Activated naive CD4-positive, alpha-beta T cell treated with anti-CD3 and anti-CD28 coated beads for 36 hours (primary cell): ENCODE measurements around the gene ABCB8. TPM values are rescaled to one million over a fixed set of nuclear protein-coding genes. Genes with fewer than 3 reads are reported as not detected.
A peak's percentile ranks its signal among the peaks of the same experiment; 100 is the strongest.

Experiments
- CTCF ChIA-PET: fragments of 350-600 bp; sonication (Branson Sonifier 250); formaldehyde crosslinking; loops from one replicate; lab custom pipeline; 2021; ENCODE audit warnings: antibody characterized with exemption; lab: Charles Lee
- DNase-seq: peaks from one replicate; pipeline ENCODE4 v3.0.0-alpha.2; 2020
- H3K27ac Mint-ChIP-seq: one replicate; pipeline ENCODE4 v1.8.0; 2021; ENCODE audit warnings: mild to moderate bottlenecking, mixed read lengths
- H3K27me3 Mint-ChIP-seq: one replicate; pipeline ENCODE4 v1.8.0; 2021; ENCODE audit warnings: low read depth, mixed read lengths
- H3K36me3 Mint-ChIP-seq: one replicate; pipeline ENCODE4 v1.8.0; 2021; ENCODE audit warnings: low read depth, mixed read lengths
- H3K4me1 Mint-ChIP-seq: one replicate; pipeline ENCODE4 v1.8.0; 2021; ENCODE audit warnings: low read depth, mixed read lengths
- H3K4me3 Mint-ChIP-seq: one replicate; pipeline ENCODE4 v1.8.0; 2021; ENCODE audit warnings: mild to moderate bottlenecking, moderate library complexity, mixed read lengths
- H3K9me3 Mint-ChIP-seq: one replicate; pipeline ENCODE4 v1.8.0; 2021; ENCODE audit warnings: mixed read lengths
- intact Hi-C: fragments of 100-400 bp; cut with micrococcal nuclease; formaldehyde crosslinking; loops from one replicate; pipeline ENCODE4 v1.15.1; 2023
- total RNA-seq, 2 experiments: library from RNA; stranded (reverse); gene quantifications; one replicate each; pipeline ENCODE4 v1.2.3, GENCODE V29; 2021

Gene ABCB8
- total RNA-seq, 2 experiments from 2014 or later = 41.3 to 47.8 TPM

DNA sequence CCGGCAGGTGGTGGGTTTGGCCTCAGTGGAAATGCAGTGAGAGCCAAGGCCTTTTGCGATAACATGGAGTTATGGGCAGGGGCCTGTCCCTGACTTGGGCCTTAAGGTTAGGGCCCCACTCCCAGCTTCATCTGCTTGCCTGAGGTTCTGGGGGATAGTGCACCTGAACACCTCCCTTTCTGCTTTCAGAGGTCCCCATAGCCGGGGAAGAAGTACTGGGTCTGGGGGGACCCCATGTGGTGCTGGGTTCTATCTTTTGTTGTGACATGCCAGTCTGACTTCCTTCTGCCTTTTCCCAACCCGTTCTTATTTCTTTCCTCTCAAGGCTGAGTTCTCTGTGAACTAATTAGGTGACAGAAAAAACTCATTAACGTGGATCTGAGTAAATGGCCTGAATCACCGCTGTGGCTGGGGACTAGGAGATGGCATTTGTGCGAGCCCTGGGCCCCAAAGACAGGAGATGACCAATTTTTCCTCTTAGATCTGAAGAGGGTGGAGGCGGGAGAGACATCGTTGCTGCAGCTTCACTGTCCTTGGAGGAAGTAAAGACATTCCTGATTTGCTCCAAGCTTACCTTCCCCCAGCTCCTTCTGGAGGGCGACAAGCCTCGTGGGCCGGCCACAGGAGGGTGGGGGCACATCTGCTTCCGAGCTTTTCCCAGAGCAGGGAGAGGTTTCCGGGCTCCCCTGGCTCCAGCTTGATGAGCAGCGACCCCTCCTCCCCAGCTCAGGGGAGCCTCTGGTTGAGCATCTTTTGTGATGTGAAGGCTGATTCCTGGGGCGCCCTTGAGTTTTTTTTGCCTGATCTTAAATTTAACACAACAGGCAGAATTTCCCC is 60.0 kb downstream of the ABCB8 start:
- Mint-ChIP-seq H3K27me3 (peaks cover 9% of the 10 kb centered on the region), H3K4me1 (peaks cover 20% of the 10 kb centered on the region), H3K4me3 (peak overlapping the region; percentile 84), H3K36me3 (peaks cover 2% of the 10 kb centered on the region), H3K27ac (no peak overlapping the region), H3K9me3 (no peaks in the 10 kb centered on the region)
- no peak for DNase-seq
- intact Hi-C loops = loop anchor here (10.0 kb wide), 2 partner anchors 713 to 1213 kb away; partner anchors contain the start of genes ATP6V0E2 and ZNF775
- CTCF ChIA-PET = interaction anchor here (0.7 to 4.8 kb wide), 5 partner anchors 23 to 78 kb away, joined by 3 to 49 read pairs (median 4); partner anchors contain the start of gene ABCB8

GRCh38 chr7:151088856-151089699 is 60.8 kb downstream of the ABCB8 start:
- intact Hi-C loops = loop anchor here (10.0 kb wide), 2 partner anchors 714 to 1214 kb away; partner anchors contain the start of genes ATP6V0E2 and ZNF775
- peaks cover 2% of the 10 kb centered on the region for H3K36me3 Mint-ChIP-seq
- CTCF ChIA-PET = interaction anchor here (0.8 to 4.8 kb wide), 6 partner anchors 22 to 103 kb away, joined by 3 to 49 read pairs (median 4); partner anchors contain the start of gene ABCB8
- H3K4me1 Mint-ChIP-seq = peaks cover 20% of the 10 kb centered on the region
- peak overlapping the region; percentile 23 for H3K4me3 Mint-ChIP-seq
- no peaks in the 10 kb centered on the region for H3K9me3 Mint-ChIP-seq
- H3K27ac Mint-ChIP-seq = no peak overlapping the region
- peak; percentile 38 for DNase-seq
- peaks cover 9% of the 10 kb centered on the region for H3K27me3 Mint-ChIP-seq

DNA sequence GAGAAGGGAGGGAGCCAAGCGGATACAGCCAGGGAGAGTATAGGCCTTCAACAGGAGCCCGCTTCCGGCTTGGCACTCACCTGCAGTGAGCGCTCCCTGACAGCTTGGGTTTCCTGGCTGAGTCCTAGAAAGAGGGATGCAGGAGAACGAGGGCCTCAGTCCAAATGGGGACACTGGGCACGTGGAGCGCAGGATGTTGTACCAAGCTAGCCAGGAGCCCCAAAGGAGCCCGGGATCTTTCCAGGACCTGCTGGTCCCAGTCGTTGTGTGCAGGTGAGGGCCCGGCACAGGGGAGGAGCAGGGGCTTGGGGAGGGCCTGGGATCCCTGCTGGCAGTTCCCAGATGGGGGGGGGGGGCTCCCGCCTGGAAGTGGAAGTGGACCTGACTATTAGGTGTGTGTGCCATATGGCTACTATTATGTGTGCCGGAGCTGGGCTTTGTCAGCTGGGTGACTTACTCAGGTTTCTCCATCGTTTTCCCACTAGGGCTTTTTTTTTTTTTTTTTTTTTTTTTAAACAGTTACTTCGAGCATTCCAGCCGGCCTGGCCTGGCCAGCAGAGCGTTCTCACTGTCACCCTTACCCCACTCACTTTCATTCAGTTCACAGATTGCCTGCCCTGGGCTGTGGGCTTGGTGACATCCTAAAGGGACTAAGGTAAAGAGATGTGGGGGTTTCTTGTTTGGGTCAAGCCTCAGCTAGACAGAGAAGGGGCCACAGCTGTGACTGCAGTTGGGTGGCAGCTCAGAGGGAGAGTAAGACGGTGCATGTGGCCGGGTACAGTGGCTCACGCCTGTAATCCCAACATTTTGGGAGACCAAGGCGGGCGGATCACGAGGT is 61.9 kb downstream of the ABCB8 start:
- Mint-ChIP-seq H3K36me3 (peaks cover 2% of the 10 kb centered on the region), H3K27ac (no peak overlapping the region), H3K4me3 (no peak overlapping the region), H3K27me3 (peaks cover 5% of the 10 kb centered on the region), H3K9me3 (no peaks in the 10 kb centered on the region), H3K4me1 (peaks cover 18% of the 10 kb centered on the region)
- CTCF ChIA-PET = interaction anchor here (0.6 to 4.8 kb wide), 6 partner anchors 12 to 104 kb away, joined by 3 to 49 read pairs (median 4); no protein-coding TSS in a partner anchor
- no peak for DNase-seq
- intact Hi-C loops = loop anchor here (10.0 kb wide), 2 partner anchors 715 to 1215 kb away; partner anchors contain the start of genes ATP6V0E2 and ZNF775

- Mint-ChIP-seq H3K4me3 (no peak overlapping the region), H3K36me3 (peaks cover 2% of the 10 kb centered on the region), H3K4me1 (peaks cover 14% of the 10 kb centered on the region), H3K9me3 (no peaks in the 10 kb centered on the region), H3K27me3 (peaks cover 2% of the 10 kb centered on the region), H3K27ac (no peak overlapping the region)
- intact Hi-C loops = no loop called here
- CTCF ChIA-PET = interaction anchor here (0.6 to 4.8 kb wide), 6 partner anchors 13 to 308 kb away, joined by 3 to 49 read pairs (median 6); no protein-coding TSS in a partner anchor
- no peak for DNase-seq
Measured at GRCh38 chr7:151091003-151091402, 62.8 kb downstream of the ABCB8 start.

- Mint-ChIP-seq H3K27me3 (peaks cover 2% of the 10 kb centered on the region), H3K4me1 (peaks cover 14% of the 10 kb centered on the region), H3K36me3 (peaks cover 2% of the 10 kb centered on the region), H3K9me3 (no peaks in the 10 kb centered on the region), H3K27ac (no peak overlapping the region), H3K4me3 (no peak overlapping the region)
- intact Hi-C loops = no loop called here
- no peak for DNase-seq
- CTCF ChIA-PET = interaction anchor here (0.6 to 4.8 kb wide), 6 partner anchors 9 to 308 kb away, joined by 3 to 49 read pairs (median 6); partner anchors contain the start of gene TMUB1
Measured at GRCh38 chr7:151091431-151091830, 63.2 kb downstream of the ABCB8 start.

- peaks cover 2% of the 10 kb centered on the region for H3K36me3 Mint-ChIP-seq
- DNase-seq = no peak
- H3K4me3 Mint-ChIP-seq = no peak overlapping the region
- CTCF ChIA-PET = interaction anchor here (1.2 to 4.8 kb wide), 2 partner anchors 9 to 19 kb away, joined by 3 to 49 read pairs; partner anchors contain the start of gene TMUB1
- H3K27me3 Mint-ChIP-seq = peaks cover 2% of the 10 kb centered on the region
- H3K27ac Mint-ChIP-seq = no peak overlapping the region
- intact Hi-C loops = no loop called here
- no peaks in the 10 kb centered on the region for H3K9me3 Mint-ChIP-seq
- H3K4me1 Mint-ChIP-seq = peaks cover 14% of the 10 kb centered on the region
Measured at GRCh38 chr7:151091988-151092387, 63.7 kb downstream of the ABCB8 start.

GRCh38 chr7:151093748-151094147 is 65.5 kb downstream of the ABCB8 start:
- intact Hi-C loops = no loop called here
- Mint-ChIP-seq H3K4me1 (peaks cover 7% of the 10 kb centered on the region), H3K4me3 (no peak overlapping the region), H3K27me3 (peaks cover 2% of the 10 kb centered on the region), H3K9me3 (no peaks in the 10 kb centered on the region), H3K36me3 (peaks cover 2% of the 10 kb centered on the region), H3K27ac (no peak overlapping the region)
- DNase-seq = no peak
- CTCF ChIA-PET = interaction anchor here (0.6 to 1.5 kb wide), 6 partner anchors 18 to 305 kb away, joined by 3 to 6 read pairs (median 4); no protein-coding TSS in a partner anchor

- peaks cover 3% of the 10 kb centered on the region for H3K4me1 Mint-ChIP-seq
- CTCF ChIA-PET = interaction anchor here (0.8 to 1.5 kb wide), 6 partner anchors 15 to 150 kb away, joined by 3 to 5 read pairs (median 4); no protein-coding TSS in a partner anchor
- H3K27ac Mint-ChIP-seq = no peak overlapping the region
- H3K4me3 Mint-ChIP-seq = no peak overlapping the region
- intact Hi-C loops = no loop called here
- no peak for DNase-seq
- H3K9me3 Mint-ChIP-seq = no peaks in the 10 kb centered on the region
- no peaks in the 10 kb centered on the region for H3K36me3 Mint-ChIP-seq
- H3K27me3 Mint-ChIP-seq = no peaks in the 10 kb centered on the region
Measured at GRCh38 chr7:151094675-151095074, 66.4 kb downstream of the ABCB8 start.

- CTCF ChIA-PET = interaction anchor here (0.8 to 1.4 kb wide), 6 partner anchors 10 to 149 kb away, joined by 3 to 5 read pairs (median 4); no protein-coding TSS in a partner anchor
- DNase-seq = no peak
- Mint-ChIP-seq H3K36me3 (no peaks in the 10 kb centered on the region), H3K27me3 (no peaks in the 10 kb centered on the region), H3K9me3 (no peaks in the 10 kb centered on the region), H3K27ac (no peak overlapping the region), H3K4me1 (peaks cover 3% of the 10 kb centered on the region), H3K4me3 (no peak overlapping the region)
- intact Hi-C loops = no loop called here
Measured at GRCh38 chr7:151095123-151095797, 67.0 kb downstream of the ABCB8 start.

GRCh38 chr7:151095828-151096475 is 67.7 kb downstream of the ABCB8 start:
- no peak overlapping the region for H3K4me3 Mint-ChIP-seq
- H3K27ac Mint-ChIP-seq = no peak overlapping the region
- H3K9me3 Mint-ChIP-seq = no peaks in the 10 kb centered on the region
- intact Hi-C loops = no loop called here
- DNase-seq = no peak
- H3K4me1 Mint-ChIP-seq = peaks cover 3% of the 10 kb centered on the region
- CTCF ChIA-PET = interaction anchor here (0.8 to 1.4 kb wide), 3 partner anchors 11 to 76 kb away, joined by 3 to 5 read pairs (median 3); no protein-coding TSS in a partner anchor
- no peaks in the 10 kb centered on the region for H3K36me3 Mint-ChIP-seq
- no peaks in the 10 kb centered on the region for H3K27me3 Mint-ChIP-seq
